OCI-LY7 (cell line): ENCODE measurements around the gene KIAA1671.

Experiments used
- CTCF ChIP-seq: fragments of 200-600 bp; sonication (generic); conservative IDR thresholded peaks from 2 replicates; pipeline ENCODE4 v1.5.1; 2014; ENCODE audit warnings: mild to moderate bottlenecking, antibody characterized with exemption, low read length, moderate library complexity, mixed read lengths
- EZH2phosphoT487 ChIP-seq: fragments of 200-600 bp; sonication (generic); IDR thresholded peaks from 2 replicates; pipeline ENCODE4 v1.6.1; 2018; ENCODE audit warnings: low read depth, borderline replicate concordance, mild to moderate bottlenecking, mixed run types, antibody characterized with exemption, low read length, moderate library complexity, mixed read lengths

DNA sequence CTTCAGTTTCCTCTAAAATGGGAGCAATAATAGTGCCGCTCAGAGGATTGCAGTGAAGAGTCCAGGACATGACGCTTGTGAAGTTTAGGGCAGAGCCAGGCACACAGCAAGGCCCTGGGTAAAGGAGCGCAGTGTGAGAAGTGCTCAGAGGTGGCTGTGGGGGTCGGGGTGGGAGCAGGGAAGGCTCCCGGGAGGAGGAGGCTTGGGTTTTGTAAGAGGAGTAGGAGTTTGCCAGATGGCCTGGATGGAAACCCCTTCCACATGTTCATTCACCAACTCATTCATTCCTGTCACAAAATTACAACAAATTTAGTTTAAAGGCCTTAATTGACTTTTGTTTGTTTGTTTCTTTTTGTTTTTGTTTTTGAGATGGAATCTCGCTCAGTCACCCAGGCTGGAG lies 283.9 kb downstream of the KIAA1671 start:
- TF ChIP-seq CTCF = no peak
- TF ChIP-seq EZH2phosphoT487 = no peak
